IMR-90 (cell line): Measurements from ENCODE around the gene IGSF3. TPM values are rescaled to one million over a fixed set of nuclear protein-coding genes. Genes with fewer than 3 reads are reported as not detected.

Source experiments
- ATAC-seq: fragments of 200-7000 bp; cut with Tn5 transposase; 2 replicates; pipeline ENCODE4 v1.9.1; 2020; ENCODE audit warnings: low read depth, mild to moderate bottlenecking, moderate library complexity
- BruUV-seq: library from RNA; stranded (reverse); fragments of 400-500 nt; replicated peaks from 2 replicates; lab custom pipeline; 2021; lab: Mats Ljungman, UMichigan
- CTCF ChIA-PET: fragments of 300-600 bp; formaldehyde crosslinking; extraction: SDS; loops from one replicate; lab custom pipeline; 2021; ENCODE audit warnings: antibody characterized with exemption; lab: Yijun Ruan, JAX
- POLR2A ChIA-PET: fragments of 300-600 bp; sonication (Branson Sonifier 250); formaldehyde crosslinking; loops from one replicate; lab custom pipeline; 2022; ENCODE audit warnings: antibody characterized with exemption; ENCODE audit not compliant: unreplicated experiment; lab: Charles Lee
- DNase-seq: peaks from one replicate; pipeline ENCODE4 v3.0.0; 2013
- H2AFZ ChIP-seq: replicated peaks from 2 replicates; pipeline ENCODE3; 2013; ENCODE audit warnings: low read length, mild to moderate bottlenecking; ENCODE audit not compliant: poor library complexity
- H2AK5ac ChIP-seq: 2 replicates; pipeline ENCODE4 v1.6.1; 2013; ENCODE audit warnings: low read depth, low read length, inconsistent platforms
- H2AK9ac ChIP-seq: replicated peaks from 2 replicates; pipeline ENCODE3; 2013; ENCODE audit warnings: mild to moderate bottlenecking, low read depth, low read length, moderate library complexity; ENCODE audit not compliant: poor library complexity
- H2BK120ac ChIP-seq: 2 replicates; pipeline ENCODE4 v1.6.1; 2013; ENCODE audit warnings: low read depth, low read length, inconsistent platforms
- H2BK15ac ChIP-seq: 3 replicates; pipeline ENCODE4 v1.6.1; 2013; ENCODE audit warnings: low read depth, low read length, inconsistent platforms
- H2BK20ac ChIP-seq: 2 replicates; pipeline ENCODE4 v1.6.1; 2013; ENCODE audit warnings: low read depth, mild to moderate bottlenecking, inconsistent platforms, low read length, moderate library complexity
- H2BK5ac ChIP-seq: 2 replicates; pipeline ENCODE4 v1.6.1; 2013; ENCODE audit warnings: mild to moderate bottlenecking, low read depth, low read length, inconsistent platforms; ENCODE audit not compliant: poor library complexity, severe bottlenecking
- H3K14ac ChIP-seq: replicated peaks from 2 replicates; pipeline ENCODE4 v1.6.1; 2013; ENCODE audit warnings: low read depth, low read length, inconsistent platforms
- H3K18ac ChIP-seq: 2 replicates; pipeline ENCODE4 v1.6.1; 2013; ENCODE audit warnings: low read depth, low read length, control low read depth
- H3K23ac ChIP-seq: 2 replicates; pipeline ENCODE4 v1.6.1; 2013; ENCODE audit warnings: low read depth, low read length, inconsistent platforms
- H3K27ac ChIP-seq: 2 replicates; pipeline ENCODE4 v1.5.1; 2013; ENCODE audit warnings: mild to moderate bottlenecking, control low read depth, low read length; ENCODE audit not compliant: insufficient read depth
- H3K27me3 ChIP-seq: 2 replicates; pipeline ENCODE4 v1.6.1; 2013; ENCODE audit warnings: low read length; ENCODE audit not compliant: control insufficient read depth, insufficient read depth
- H3K36me3 ChIP-seq: 2 replicates; pipeline ENCODE4 v1.6.1; 2013; ENCODE audit warnings: low read length, mixed read lengths; ENCODE audit not compliant: control insufficient read depth, insufficient read depth
- H3K4ac ChIP-seq: 2 replicates; pipeline ENCODE4 v1.6.1; 2013; ENCODE audit warnings: low read depth, low read length, inconsistent platforms
- H3K4me1 ChIP-seq: 2 replicates; pipeline ENCODE4 v1.6.1; 2013; ENCODE audit warnings: low read length, mixed read lengths; ENCODE audit not compliant: control insufficient read depth, insufficient read depth
- H3K4me2 ChIP-seq: 2 replicates; pipeline ENCODE4 v1.6.1; 2013; ENCODE audit warnings: low read depth, mild to moderate bottlenecking, control low read depth, low read length, moderate library complexity
- H3K4me3 ChIP-seq: 2 replicates; pipeline ENCODE4 v1.5.1; 2013; ENCODE audit warnings: low read depth, mild to moderate bottlenecking, control low read depth, low read length, moderate library complexity; ENCODE audit not compliant: insufficient read depth
- H3K56ac ChIP-seq: 2 replicates; pipeline ENCODE4 v1.6.1; 2013; ENCODE audit warnings: low read length, inconsistent platforms; ENCODE audit not compliant: insufficient read depth; ENCODE audit errors: extremely low read depth
- H3K79me1 ChIP-seq, 2 experiments: 2 replicates each; pipeline ENCODE4 v1.6.1; 2013; ENCODE audit warnings: low read length in 2 of 2, inconsistent platforms in 1 of 2, low read depth in 1 of 2
- H3K9ac ChIP-seq: 2 replicates; pipeline ENCODE4 v1.6.1; 2013; ENCODE audit warnings: low read depth, low read length, control low read depth
- H3K9me1 ChIP-seq: 2 replicates; pipeline ENCODE4 v1.6.1; 2013; ENCODE audit warnings: low read length, inconsistent platforms; ENCODE audit not compliant: insufficient read depth
- H3K9me3 ChIP-seq: 2 replicates; pipeline ENCODE4 v1.6.1; 2013; ENCODE audit warnings: low read length; ENCODE audit not compliant: control insufficient read depth, insufficient read depth
- H4K20me1 ChIP-seq: 2 replicates; pipeline ENCODE4 v1.6.1; 2013; ENCODE audit warnings: low read length, inconsistent platforms; ENCODE audit not compliant: insufficient read depth
- H4K5ac ChIP-seq: 2 replicates; pipeline ENCODE4 v1.6.1; 2013; ENCODE audit warnings: mild to moderate bottlenecking, low read depth, low read length, control low read depth
- H4K8ac ChIP-seq, 2 experiments: 2 replicates each; pipeline ENCODE4 v1.6.1; 2013; ENCODE audit warnings: low read depth in 2 of 2, low read length in 2 of 2, control low read depth in 1 of 2, inconsistent platforms in 1 of 2
- H4K91ac ChIP-seq: 2 replicates; pipeline ENCODE4 v1.6.1; 2013; ENCODE audit warnings: low read depth, low read length, inconsistent platforms; ENCODE audit not compliant: insufficient read depth
- BHLHE40 ChIP-seq: fragments of 150-350 bp; IDR thresholded peaks from 2 replicates; pipeline ENCODE4 v1.6.1; 2016; ENCODE audit warnings: mild to moderate bottlenecking, low read depth, low read length
- CEBPB ChIP-seq: IDR thresholded peaks from 2 replicates; pipeline ENCODE4 v1.6.1; 2012; ENCODE audit warnings: low read depth, low read length, improper control_type of control experiment
- CHD1 ChIP-seq: IDR thresholded peaks from 2 replicates; pipeline ENCODE4 v1.6.1; 2012; ENCODE audit warnings: low read depth, low read length, improper control_type of control experiment
- CTCF ChIP-seq: conservative IDR thresholded peaks from 2 replicates; pipeline ENCODE4 v1.5.1; 2012; ENCODE audit warnings: mild to moderate bottlenecking, low read depth, low read length, improper control_type of control experiment
- FOS ChIP-seq: fragments of 150-350 bp; IDR thresholded peaks from 2 replicates; pipeline ENCODE4 v1.6.1; 2016; ENCODE audit warnings: low read depth, low read length
- MAFK ChIP-seq: IDR thresholded peaks from 2 replicates; pipeline ENCODE4 v1.6.1; 2012; ENCODE audit warnings: low read depth, low read length, improper control_type of control experiment
- MAZ ChIP-seq: IDR thresholded peaks from 2 replicates; pipeline ENCODE4 v1.6.1; 2012; ENCODE audit warnings: low read depth, mild to moderate bottlenecking, low read length, improper control_type of control experiment, moderate library complexity, borderline replicate concordance
- MXI1 ChIP-seq: IDR thresholded peaks from 2 replicates; pipeline ENCODE4 v1.6.1; 2012; ENCODE audit warnings: low read depth, mild to moderate bottlenecking, low read length, moderate library complexity, borderline replicate concordance
- NFE2L2 ChIP-seq: fragments of 150-350 bp; IDR thresholded peaks from 2 replicates; pipeline ENCODE4 v1.6.1; 2016; ENCODE audit warnings: low read depth, mild to moderate bottlenecking, low read length
- POLR2A ChIP-seq: IDR thresholded peaks from 2 replicates; pipeline ENCODE4 v1.6.1; 2012; ENCODE audit warnings: mild to moderate bottlenecking, low read depth, low read length
- RAD21 ChIP-seq: IDR thresholded peaks from 2 replicates; pipeline ENCODE4 v1.6.1; 2012; ENCODE audit warnings: low read length, improper control_type of control experiment
- RCOR1 ChIP-seq: IDR thresholded peaks from 2 replicates; pipeline ENCODE4 v1.6.1; 2012; ENCODE audit warnings: mild to moderate bottlenecking, low read length, improper control_type of control experiment; ENCODE audit not compliant: insufficient replicate concordance
- RFX5 ChIP-seq: IDR thresholded peaks from 2 replicates; pipeline ENCODE4 v1.8.0; 2012; ENCODE audit warnings: low read depth, mild to moderate bottlenecking, low read length, moderate library complexity
- SMC3 ChIP-seq: fragments of 150-350 bp; IDR thresholded peaks from 2 replicates; pipeline ENCODE4 v1.6.1; 2016; ENCODE audit warnings: low read depth, mild to moderate bottlenecking, antibody characterized with exemption, low read length, moderate library complexity
- USF2 ChIP-seq: fragments of 150-350 bp; IDR thresholded peaks from 2 replicates; pipeline ENCODE4 v1.6.1; 2017; ENCODE audit warnings: mild to moderate bottlenecking, antibody characterized with exemption, low read length, low read depth
- WGBS, 2 experiments: methylation state at CpG; one replicate each; pipeline versions ENCODE4 v1.1.5 to v1.1.7; 2013; ENCODE audit warnings: missing lambda C conversion rate in 2 of 2; ENCODE audit not compliant: insufficient read length in 1 of 2; ENCODE audit errors: extremely low coverage in 2 of 2; 5-methylcytosine and 5-hydroxymethylcytosine counted together
- dilution Hi-C: fragments of 300-500 bp; cut with HindIII; formaldehyde crosslinking; loops from one replicate; pipeline ENCODE4 v1.14.3; 2018; ENCODE audit warnings: low sequenced_read_pairs; ENCODE audit not compliant: unreplicated experiment
- in situ Hi-C: fragments of 300-500 bp; cut with MboI; formaldehyde crosslinking; loops from 3 replicates; pipeline ENCODE4 v1.14.3; 2019; ENCODE audit warnings: low sequenced_read_pairs, inconsistent platforms, mixed read lengths
- intact Hi-C: fragments of 100-400 bp; cut with micrococcal nuclease; formaldehyde crosslinking; loops from 2 replicates; pipeline ENCODE4 v1.10.0; 2022
- polyA plus RNA-seq, 3 experiments: library from polyadenylated mRNA; depleted of rRNA; stranded (reverse); fragments of >200 nt; gene quantifications; 2 replicates each; pipeline ENCODE4 v1.2.3, GENCODE V29; 2012; ENCODE audit warnings: low replicate concordance in 1 of 3
- total RNA-seq: library from RNA; depleted of rRNA; stranded (reverse); fragments of >200 nt; gene quantifications from 2 replicates; pipeline ENCODE4 v1.2.3, GENCODE V29; 2012
- TF ChIP-seq, protein P1 (sequence below): fragments of 150-350 bp; IDR thresholded peaks from 2 replicates; pipeline ENCODE4 v1.6.1; 2016; ENCODE audit warnings: low read depth, mild to moderate bottlenecking, low read length, moderate library complexity, borderline replicate concordance

IGSF3 gene
- total and polyA plus RNA-seq, 2 of the 4 experiments (the other 2 are of a cell fraction), result under 0.01 to 0.02 TPM

DNA sequence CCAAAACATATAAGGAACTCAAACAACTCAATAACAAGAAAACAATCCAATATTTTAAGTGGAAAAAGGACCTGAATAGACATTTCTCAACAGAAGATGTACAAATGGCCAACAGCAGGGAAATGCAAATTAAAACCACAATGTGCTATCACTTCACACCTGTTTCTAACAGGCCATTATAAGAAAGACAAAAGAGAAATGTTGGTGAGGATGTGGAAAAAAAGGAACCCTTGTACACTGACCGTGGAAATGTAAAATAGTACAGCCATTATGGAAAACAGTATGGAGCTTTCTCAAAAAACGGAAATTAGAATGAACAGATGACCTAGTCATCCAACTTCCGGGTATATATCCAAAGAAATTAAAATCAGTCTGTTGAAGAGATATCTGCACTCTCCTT is 48.9 kb upstream of the IGSF3 start:
- intact Hi-C loops, result no loop called here
- POLR2A ChIA-PET, result no interaction called here

More for the DNA sequence above, 48.9 kb upstream of the IGSF3 start:
- no peaks in the 10 kb centered on the region for H3K9me3 ChIP-seq
- in situ Hi-C loops, result no loop called here
- no peak overlapping the region for H2AK5ac ChIP-seq
- no peak overlapping the region for H3K14ac ChIP-seq
- ATAC-seq (no peak), DNase-seq (no peak)
- H3K9me1 ChIP-seq, result no peaks in the 10 kb centered on the region
- CTCF ChIA-PET, result no interaction called here
- no peak overlapping the region for H3K9ac ChIP-seq
- BruUV-seq, result no TSS peak
- H3K4me2 ChIP-seq, result no peak overlapping the region
- H4K20me1 ChIP-seq, result no peaks in the 10 kb centered on the region
- no peak overlapping the region for H2BK5ac ChIP-seq
- no peak overlapping the region for H3K23ac ChIP-seq
- no peak overlapping the region for H3K56ac ChIP-seq
- no peak overlapping the region for H4K91ac ChIP-seq
- WGBS, 2 experiments, result no CpG with 5 or more reads among the region's 3 CpGs
- dilution Hi-C loops, result no loop called here
- no peaks in the 10 kb centered on the region for H3K36me3 ChIP-seq
- no peaks in the 10 kb centered on the region for H3K4me1 ChIP-seq
- H2AFZ ChIP-seq, result no peak overlapping the region
- H2BK15ac ChIP-seq, result no peak overlapping the region
- H4K8ac ChIP-seq, result no peak overlapping the region
- no peak overlapping the region for H4K5ac ChIP-seq
- H3K4ac ChIP-seq, result no peak overlapping the region
- H3K79me1 ChIP-seq, result no peaks in the 10 kb centered on the region
- no peaks in the 10 kb centered on the region for H3K27me3 ChIP-seq
- TF ChIP-seq POLR2A (no peak), RAD21 (no peak), MAZ (no peak), RFX5 (no peak), CHD1 (no peak), FOS (no peak), BHLHE40 (no peak), RCOR1 (no peak), MAFK (no peak), NFE2L2 (no peak), CTCF (no peak), CEBPB (no peak), SMC3 (no peak), MXI1 (no peak), USF2 (no peak)
- TF ChIP-seq, protein P1, sequence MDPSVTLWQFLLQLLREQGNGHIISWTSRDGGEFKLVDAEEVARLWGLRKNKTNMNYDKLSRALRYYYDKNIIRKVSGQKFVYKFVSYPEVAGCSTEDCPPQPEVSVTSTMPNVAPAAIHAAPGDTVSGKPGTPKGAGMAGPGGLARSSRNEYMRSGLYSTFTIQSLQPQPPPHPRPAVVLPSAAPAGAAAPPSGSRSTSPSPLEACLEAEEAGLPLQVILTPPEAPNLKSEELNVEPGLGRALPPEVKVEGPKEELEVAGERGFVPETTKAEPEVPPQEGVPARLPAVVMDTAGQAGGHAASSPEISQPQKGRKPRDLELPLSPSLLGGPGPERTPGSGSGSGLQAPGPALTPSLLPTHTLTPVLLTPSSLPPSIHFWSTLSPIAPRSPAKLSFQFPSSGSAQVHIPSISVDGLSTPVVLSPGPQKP, result no peak
- H3K27ac ChIP-seq, result no peak overlapping the region
- no peak overlapping the region for H3K18ac ChIP-seq
- H2AK9ac ChIP-seq, result no peak overlapping the region
- H3K4me3 ChIP-seq, result no peak overlapping the region
- no peak overlapping the region for H2BK20ac ChIP-seq
- no peak overlapping the region for H2BK120ac ChIP-seq
